Stimulated activated CD4-positive, alpha-beta T cell treated with anti-CD3 and anti-CD28 coated beads, Interleukin-2, amount 100 ng/mL, for 24 hours (primary cell): ENCODE results near the gene PNPLA7.
"Not testable (repeated sequence)": the region's sequence is repeated elsewhere in the genome, so short reads cannot be mapped to it uniquely, and the experiment has no call there.

ENCODE experiments used
- DNase-seq, 2 donors: peaks; one replicate each; pipeline ENCODE4 v3.0.0-alpha.2; 2020

PNPLA7 gene

GRCh38 chr9:137511758-137512463, 38.3 kb downstream of the PNPLA7 start:
- DNase-seq = no peak

GRCh38 chr9:137511126-137511525, 39.1 kb downstream of the PNPLA7 start:
- not testable (repeated sequence) for DNase-seq

GRCh38 chr9:137509198-137509597, 41.0 kb downstream of the PNPLA7 start:
- DNase-seq = no peak

GRCh38 chr9:137506702-137507171, 43.5 kb downstream of the PNPLA7 start:
- no peak for DNase-seq

- DNase-seq = no peak
Observed at GRCh38 chr9:137506274-137506673, 43.9 kb downstream of the PNPLA7 start.

- DNase-seq = no peak
Observed at GRCh38 chr9:137505421-137506140, 44.6 kb downstream of the PNPLA7 start.

- DNase-seq = no peak
Observed at GRCh38 chr9:137504432-137504777, 45.8 kb downstream of the PNPLA7 start.

- no peak for DNase-seq
Observed at GRCh38 chr9:137502008-137502911, 47.9 kb downstream of the PNPLA7 start.

GRCh38 chr9:137501457-137501856, 48.7 kb downstream of the PNPLA7 start:
- no peak for DNase-seq

GRCh38 chr9:137500666-137501397, 49.4 kb downstream of the PNPLA7 start:
- DNase-seq = no peak

GRCh38 chr9:137499858-137500661, 50.1 kb downstream of the PNPLA7 start:
- DNase-seq = no peak

- no peak for DNase-seq
Observed at GRCh38 chr9:137499416-137499815, 50.8 kb downstream of the PNPLA7 start.

- DNase-seq = no peak
Observed at GRCh38 chr9:137498720-137499150, 51.5 kb downstream of the PNPLA7 start.

GRCh38 chr9:137497921-137498719, 52.1 kb downstream of the PNPLA7 start:
- DNase-seq = no peak

- no peak for DNase-seq
Observed at GRCh38 chr9:137496601-137497375, 53.4 kb downstream of the PNPLA7 start.

GRCh38 chr9:137494550-137495351, 55.5 kb downstream of the PNPLA7 start:
- DNase-seq = no peak

GRCh38 chr9:137494104-137494544, 56.1 kb downstream of the PNPLA7 start:
- DNase-seq = no peak

- no peak for DNase-seq
Observed at GRCh38 chr9:137493364-137494103, 56.7 kb downstream of the PNPLA7 start.
